ENCODE measurements around the gene BHLHA15. TPM values are rescaled to one million over a fixed set of nuclear protein-coding genes. Genes with fewer than 3 reads are reported as not detected.

BHLHA15 gene
- total RNA-seq, 2 experiments from 2014 or later: not detected

GRCh38 chr7:98244871-98245270 lies 33.6 kb downstream of the BHLHA15 start:
- no peaks in the 10 kb centered on the region for H3K9me3 Mint-ChIP-seq
- Histone ChIP-seq H3K27ac (ENCODE audit: low read depth in 1 of 2, low read length in 2 of 2) (no peak overlapping the region), H3K4me1 (ENCODE audit: insufficient read depth, low read length) (peaks cover 51% of the 10 kb centered on the region), H3K27me3 (ENCODE audit: control insufficient read depth in 1 of 2, insufficient read depth in 2 of 2, low read length in 2 of 2) (no peaks in the 10 kb centered on the region), H3K4me3 (ENCODE audit: low read length) (no peak overlapping the region), H3K36me3 (ENCODE audit: insufficient read depth, low read length) (peaks cover 68% of the 10 kb centered on the region), H3K9me3 (ENCODE audit: control insufficient read depth in 1 of 2, insufficient read depth in 1 of 2, low read length in 2 of 2) (no peaks in the 10 kb centered on the region)
- H3K27ac Mint-ChIP-seq: peak overlapping the region; percentile 7
- DNase-seq (no peak), ATAC-seq (ENCODE audit: poor library complexity) (no peak)
- no peak for TF ChIP-seq CTCF (IDR thresholded peaks at IDR 0.05)
- peaks cover 25% of the 10 kb centered on the region for H3K4me1 Mint-ChIP-seq (ENCODE audit: low read depth)
- intact Hi-C loops (cut with DNase I, micrococcal nuclease): no loop called here
- CTCF ChIA-PET: no interaction called here
- peaks cover 67% of the 10 kb centered on the region for H3K36me3 Mint-ChIP-seq (ENCODE audit: low read depth)
- POLR2A ChIA-PET: no interaction called here
- H3K27me3 Mint-ChIP-seq: no peaks in the 10 kb centered on the region
- no peak overlapping the region for H3K4me3 Mint-ChIP-seq

GRCh38 chr7:98248156-98248555 lies 36.9 kb downstream of the BHLHA15 start:
- Mint-ChIP-seq H3K4me1 (ENCODE audit: low read depth) (peaks cover 54% of the 10 kb centered on the region), H3K4me3 (peak overlapping the region; percentile 49)
- intact Hi-C loops (cut with DNase I, micrococcal nuclease): no loop called here

GRCh38 chr7:98249106-98249505 lies 37.9 kb downstream of the BHLHA15 start:
- peaks cover 33% of the 10 kb centered on the region for H3K36me3 ChIP-seq (ENCODE audit: insufficient read depth, low read length)
- ATAC-seq (ENCODE audit: poor library complexity): no peak
- H3K4me3 Mint-ChIP-seq: peak overlapping the region; percentile 84
- H3K4me1 Mint-ChIP-seq (ENCODE audit: low read depth): peaks cover 58% of the 10 kb centered on the region
- no peaks in the 10 kb centered on the region for H3K27me3 ChIP-seq (ENCODE audit: control insufficient read depth in 1 of 2, insufficient read depth in 2 of 2, low read length in 2 of 2)
- CTCF ChIA-PET: interaction anchor here (0.6 kb wide), 1 partner anchor 32 kb away, joined by 3 read pairs; no protein-coding TSS in a partner anchor
- H3K9me3 ChIP-seq (ENCODE audit: control insufficient read depth in 1 of 2, insufficient read depth in 1 of 2, low read length in 2 of 2): no peaks in the 10 kb centered on the region
- peak overlapping the region; percentile 85 to 93 for H3K27ac ChIP-seq (ENCODE audit: low read depth in 1 of 2, low read length in 2 of 2)
- H3K4me1 ChIP-seq (ENCODE audit: insufficient read depth, low read length): peaks cover 77% of the 10 kb centered on the region
- no peaks in the 10 kb centered on the region for H3K9me3 Mint-ChIP-seq
- intact Hi-C loops (cut with DNase I, micrococcal nuclease): no loop called here
- H3K4me3 ChIP-seq (ENCODE audit: low read length): no peak overlapping the region
- peak in 4 of 14 experiments; percentile 12 to 47 (median 36) for DNase-seq
- no peak for TF ChIP-seq CTCF (IDR thresholded peaks at IDR 0.05)
- H3K27ac Mint-ChIP-seq: peak overlapping the region; percentile 98
- POLR2A ChIA-PET: interaction anchor here (2.7 to 5.0 kb wide), 3 partner anchors 32 to 1310 kb away, joined by 6 to 65 read pairs (median 62); partner anchors contain the start of genes BRI3 and ZNF655
- no peaks in the 10 kb centered on the region for H3K27me3 Mint-ChIP-seq
- H3K36me3 Mint-ChIP-seq (ENCODE audit: low read depth): peaks cover 65% of the 10 kb centered on the region

More at GRCh38 chr7:98248156-98248555, 36.9 kb downstream of the BHLHA15 start:
- POLR2A ChIA-PET: interaction anchor here (0.6 kb wide), 1 partner anchor 265 kb away, joined by 4 read pairs; no protein-coding TSS in a partner anchor
- H3K9me3 Mint-ChIP-seq: no peaks in the 10 kb centered on the region
- Histone ChIP-seq H3K36me3 (ENCODE audit: insufficient read depth, low read length) (peaks cover 42% of the 10 kb centered on the region), H3K4me1 (ENCODE audit: insufficient read depth, low read length) (peaks cover 75% of the 10 kb centered on the region), H3K4me3 (ENCODE audit: low read length) (no peak overlapping the region), H3K9me3 (ENCODE audit: control insufficient read depth in 1 of 2, insufficient read depth in 1 of 2, low read length in 2 of 2) (no peaks in the 10 kb centered on the region), H3K27me3 (ENCODE audit: control insufficient read depth in 1 of 2, insufficient read depth in 2 of 2, low read length in 2 of 2) (no peaks in the 10 kb centered on the region), H3K27ac (ENCODE audit: low read depth in 1 of 2, low read length in 2 of 2) (peak overlapping the region; percentile 85 to 93)
- H3K27me3 Mint-ChIP-seq: no peaks in the 10 kb centered on the region
- no peak for TF ChIP-seq CTCF (IDR thresholded peaks at IDR 0.05)
- peak overlapping the region; percentile 98 for H3K27ac Mint-ChIP-seq
- ATAC-seq (ENCODE audit: poor library complexity): no peak
- peaks cover 68% of the 10 kb centered on the region for H3K36me3 Mint-ChIP-seq (ENCODE audit: low read depth)
- no peak for DNase-seq
- CTCF ChIA-PET: no interaction called here
